Measurements from ENCODE around the gene CALM3.

CALM3 gene

DNA sequence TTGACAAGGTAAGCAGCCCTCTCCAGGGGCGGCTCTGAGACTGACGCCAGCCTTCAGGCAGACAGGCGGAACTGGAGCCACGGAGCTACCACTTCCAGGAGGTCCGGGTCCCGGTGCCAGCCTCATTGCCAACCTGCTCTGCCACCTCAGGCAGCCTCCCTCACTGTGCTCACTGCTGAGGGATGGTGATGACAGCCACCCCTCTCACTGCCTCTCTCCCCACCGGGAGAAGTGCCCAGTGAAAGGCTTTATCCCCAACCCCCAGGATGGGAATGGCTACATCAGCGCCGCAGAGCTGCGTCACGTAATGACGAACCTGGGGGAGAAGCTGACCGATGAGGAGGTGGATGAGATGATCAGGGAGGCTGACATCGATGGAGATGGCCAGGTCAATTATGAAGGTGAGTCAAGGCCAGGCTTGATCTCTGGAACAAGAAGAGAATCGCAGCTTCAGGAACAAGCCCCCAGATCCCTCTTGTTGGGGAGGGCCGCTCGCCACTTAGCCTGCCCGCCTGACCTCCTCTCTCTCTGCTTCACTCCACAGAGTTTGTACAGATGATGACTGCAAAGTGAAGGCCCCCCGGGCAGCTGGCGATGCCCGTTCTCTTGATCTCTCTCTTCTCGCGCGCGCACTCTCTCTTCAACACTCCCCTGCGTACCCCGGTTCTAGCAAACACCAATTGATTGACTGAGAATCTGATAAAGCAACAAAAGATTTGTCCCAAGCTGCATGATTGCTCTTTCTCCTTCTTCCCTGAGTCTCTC is 7.6 kb downstream of the CALM3 start:
- Histone ChIP-seq H3K4me3 (ENCODE audit: low read depth in 1 of 2, low read length in 2 of 2) (no peak overlapping the region), H3K9ac (ENCODE audit: low read length) (no peak overlapping the region), H3K27me3 (ENCODE audit: control insufficient read depth in 1 of 2, insufficient read depth in 2 of 2, low read length in 2 of 2) (no peaks in the 10 kb centered on the region), H3K4me1 (ENCODE audit: insufficient read depth, low read length) (peaks cover 23% of the 10 kb centered on the region), H3K27ac (ENCODE audit: low read depth, low read length) (no peak overlapping the region), H3K9me3 (ENCODE audit: low read length) (no peaks in the 10 kb centered on the region), H3K36me3 (ENCODE audit: insufficient read depth, low read length) (peaks cover 51% of the 10 kb centered on the region)

DNA sequence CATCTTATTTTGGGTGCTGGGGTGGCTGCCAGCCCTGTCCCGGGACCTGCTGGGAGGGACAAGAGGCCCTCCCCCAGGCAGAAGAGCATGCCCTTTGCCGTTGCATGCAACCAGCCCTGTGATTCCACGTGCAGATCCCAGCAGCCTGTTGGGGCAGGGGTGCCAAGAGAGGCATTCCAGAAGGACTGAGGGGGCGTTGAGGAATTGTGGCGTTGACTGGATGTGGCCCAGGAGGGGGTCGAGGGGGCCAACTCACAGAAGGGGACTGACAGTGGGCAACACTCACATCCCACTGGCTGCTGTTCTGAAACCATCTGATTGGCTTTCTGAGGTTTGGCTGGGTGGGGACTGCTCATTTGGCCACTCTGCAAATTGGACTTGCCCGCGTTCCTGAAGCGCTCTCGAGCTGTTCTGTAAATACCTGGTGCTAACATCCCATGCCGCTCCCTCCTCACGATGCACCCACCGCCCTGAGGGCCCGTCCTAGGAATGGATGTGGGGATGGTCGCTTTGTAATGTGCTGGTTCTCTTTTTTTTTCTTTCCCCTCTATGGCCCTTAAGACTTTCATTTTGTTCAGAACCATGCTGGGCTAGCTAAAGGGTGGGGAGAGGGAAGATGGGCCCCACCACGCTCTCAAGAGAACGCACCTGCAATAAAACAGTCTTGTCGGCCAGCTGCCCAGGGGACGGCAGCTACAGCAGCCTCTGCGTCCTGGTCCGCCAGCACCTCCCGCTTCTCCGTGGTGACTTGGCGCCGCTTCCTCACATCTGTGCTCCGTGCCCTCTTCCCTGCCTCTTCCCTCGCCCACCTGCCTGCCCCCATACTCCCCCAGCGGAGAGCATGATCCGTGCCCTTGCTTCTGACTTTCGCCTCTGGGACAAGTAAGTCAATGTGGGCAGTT is 8.6 kb downstream of the CALM3 start:
- Histone ChIP-seq H3K4me3 (ENCODE audit: low read depth in 1 of 2, low read length in 2 of 2) (no peak overlapping the region), H3K4me1 (ENCODE audit: insufficient read depth, low read length) (peaks cover 22% of the 10 kb centered on the region), H3K9ac (ENCODE audit: low read length) (no peak overlapping the region), H3K27me3 (ENCODE audit: control insufficient read depth in 1 of 2, insufficient read depth in 2 of 2, low read length in 2 of 2) (no peaks in the 10 kb centered on the region), H3K9me3 (ENCODE audit: low read length) (no peaks in the 10 kb centered on the region), H3K36me3 (ENCODE audit: insufficient read depth, low read length) (peaks cover 51% of the 10 kb centered on the region), H3K27ac (ENCODE audit: low read depth, low read length) (no peak overlapping the region)

GRCh38 chr19:46610413-46610775 is 9.3 kb downstream of the CALM3 start:
- H3K36me3 ChIP-seq (ENCODE audit: insufficient read depth, low read length): peaks cover 51% of the 10 kb centered on the region
- H3K9ac ChIP-seq (ENCODE audit: low read length): no peak overlapping the region
- H3K4me3 ChIP-seq (ENCODE audit: low read depth in 1 of 2, low read length in 2 of 2): no peak overlapping the region
- H3K27me3 ChIP-seq (ENCODE audit: control insufficient read depth in 1 of 2, insufficient read depth in 2 of 2, low read length in 2 of 2): no peaks in the 10 kb centered on the region
- H3K9me3 ChIP-seq (ENCODE audit: low read length): no peaks in the 10 kb centered on the region
- H3K4me1 ChIP-seq (ENCODE audit: insufficient read depth, low read length): peaks cover 16% of the 10 kb centered on the region
- no peak overlapping the region for H3K27ac ChIP-seq (ENCODE audit: low read depth, low read length)

- H3K36me3 ChIP-seq (ENCODE audit: insufficient read depth, low read length): peaks cover 46% of the 10 kb centered on the region
- H3K27ac ChIP-seq (ENCODE audit: low read depth, low read length): no peak overlapping the region
- H3K27me3 ChIP-seq (ENCODE audit: control insufficient read depth in 1 of 2, insufficient read depth in 2 of 2, low read length in 2 of 2): no peaks in the 10 kb centered on the region
- peaks cover 9% of the 10 kb centered on the region for H3K4me1 ChIP-seq (ENCODE audit: insufficient read depth, low read length)
- no peak overlapping the region for H3K4me3 ChIP-seq (ENCODE audit: low read depth in 1 of 2, low read length in 2 of 2)
- no peak overlapping the region for H3K9ac ChIP-seq (ENCODE audit: low read length)
- H3K9me3 ChIP-seq (ENCODE audit: low read length): no peaks in the 10 kb centered on the region
These were observed 10.0 kb downstream of the CALM3 start for GRCh38 chr19:46610851-46611770.

DNA sequence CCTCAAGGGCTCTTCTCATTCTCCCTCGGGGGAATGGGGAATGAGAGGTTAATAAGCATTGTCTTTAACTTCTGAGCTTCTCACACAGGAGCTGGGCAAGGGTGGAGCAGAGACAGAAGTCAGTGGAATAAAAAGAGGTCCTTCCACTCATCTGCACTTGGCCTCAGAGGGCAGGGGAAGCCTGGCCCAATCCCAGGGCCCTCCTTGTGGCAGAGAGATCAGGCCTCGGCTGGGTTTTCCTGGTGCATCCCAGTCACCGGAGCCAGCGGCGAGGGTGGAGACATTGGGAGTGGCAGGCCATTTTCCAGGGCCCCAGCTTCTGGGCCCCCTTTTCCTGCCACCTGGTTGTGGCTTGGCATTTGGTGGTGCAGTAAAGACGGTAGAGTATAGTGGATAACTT is 10.6 kb downstream of the CALM3 start:
- Histone ChIP-seq H3K9ac (ENCODE audit: low read length) (no peak overlapping the region), H3K4me1 (ENCODE audit: insufficient read depth, low read length) (peaks cover 13% of the 10 kb centered on the region), H3K4me3 (ENCODE audit: low read depth in 1 of 2, low read length in 2 of 2) (no peak overlapping the region), H3K9me3 (ENCODE audit: low read length) (no peaks in the 10 kb centered on the region), H3K36me3 (ENCODE audit: insufficient read depth, low read length) (peaks cover 39% of the 10 kb centered on the region), H3K27ac (ENCODE audit: low read depth, low read length) (no peak overlapping the region), H3K27me3 (ENCODE audit: control insufficient read depth in 1 of 2, insufficient read depth in 2 of 2, low read length in 2 of 2) (no peaks in the 10 kb centered on the region)

GRCh38 chr19:46613525-46613924 is 12.4 kb downstream of the CALM3 start:
- H3K4me3 ChIP-seq (ENCODE audit: low read depth in 1 of 2, low read length in 2 of 2): no peak overlapping the region
- no peak overlapping the region for H3K9ac ChIP-seq (ENCODE audit: low read length)
- peaks cover 22% of the 10 kb centered on the region for H3K36me3 ChIP-seq (ENCODE audit: insufficient read depth, low read length)
- no peaks in the 10 kb centered on the region for H3K9me3 ChIP-seq (ENCODE audit: low read length)
- no peak overlapping the region for H3K27ac ChIP-seq (ENCODE audit: low read depth, low read length)
- H3K4me1 ChIP-seq (ENCODE audit: insufficient read depth, low read length): peaks cover 21% of the 10 kb centered on the region
- H3K27me3 ChIP-seq (ENCODE audit: control insufficient read depth in 1 of 2, insufficient read depth in 2 of 2, low read length in 2 of 2): no peaks in the 10 kb centered on the region

- H3K4me1 ChIP-seq (ENCODE audit: insufficient read depth, low read length): peaks cover 27% of the 10 kb centered on the region
- no peaks in the 10 kb centered on the region for H3K9me3 ChIP-seq (ENCODE audit: low read length)
- H3K9ac ChIP-seq (ENCODE audit: low read length): no peak overlapping the region
- no peaks in the 10 kb centered on the region for H3K27me3 ChIP-seq (ENCODE audit: control insufficient read depth in 1 of 2, insufficient read depth in 2 of 2, low read length in 2 of 2)
- H3K4me3 ChIP-seq (ENCODE audit: low read depth in 1 of 2, low read length in 2 of 2): no peak overlapping the region
- H3K36me3 ChIP-seq (ENCODE audit: insufficient read depth, low read length): peaks cover 15% of the 10 kb centered on the region
- H3K27ac ChIP-seq (ENCODE audit: low read depth, low read length): no peak overlapping the region
These were observed 13.1 kb downstream of the CALM3 start for GRCh38 chr19:46614114-46614722.

DNA sequence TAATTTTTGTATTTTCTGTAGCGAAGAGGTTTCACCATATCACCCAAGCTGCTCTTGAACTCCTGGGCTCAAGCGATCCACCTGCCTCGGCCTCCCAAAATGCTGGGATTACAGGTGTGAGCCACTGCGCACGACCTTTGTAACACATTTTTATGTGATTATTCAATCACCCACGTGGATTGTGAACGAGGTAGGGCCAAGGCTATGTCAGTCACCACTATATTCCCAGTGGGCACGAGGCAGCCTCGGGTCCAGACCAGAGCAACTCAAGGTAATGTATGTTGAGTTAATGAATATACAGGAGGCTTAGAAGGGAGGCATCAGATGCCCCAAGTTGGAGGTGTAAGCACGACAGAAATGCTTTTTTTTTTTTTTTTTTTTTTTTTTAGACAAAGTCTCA is 14.8 kb downstream of the CALM3 start:
- no peaks in the 10 kb centered on the region for H3K27me3 ChIP-seq (ENCODE audit: control insufficient read depth in 1 of 2, insufficient read depth in 2 of 2, low read length in 2 of 2)
- no peak overlapping the region for H3K9ac ChIP-seq (ENCODE audit: low read length)
- no peak overlapping the region for H3K4me3 ChIP-seq (ENCODE audit: low read depth in 1 of 2, low read length in 2 of 2)
- peaks cover 42% of the 10 kb centered on the region for H3K4me1 ChIP-seq (ENCODE audit: insufficient read depth, low read length)
- H3K9me3 ChIP-seq (ENCODE audit: low read length): no peaks in the 10 kb centered on the region
- no peak overlapping the region for H3K27ac ChIP-seq (ENCODE audit: low read depth, low read length)
- H3K36me3 ChIP-seq (ENCODE audit: insufficient read depth, low read length): peaks cover 2% of the 10 kb centered on the region

DNA sequence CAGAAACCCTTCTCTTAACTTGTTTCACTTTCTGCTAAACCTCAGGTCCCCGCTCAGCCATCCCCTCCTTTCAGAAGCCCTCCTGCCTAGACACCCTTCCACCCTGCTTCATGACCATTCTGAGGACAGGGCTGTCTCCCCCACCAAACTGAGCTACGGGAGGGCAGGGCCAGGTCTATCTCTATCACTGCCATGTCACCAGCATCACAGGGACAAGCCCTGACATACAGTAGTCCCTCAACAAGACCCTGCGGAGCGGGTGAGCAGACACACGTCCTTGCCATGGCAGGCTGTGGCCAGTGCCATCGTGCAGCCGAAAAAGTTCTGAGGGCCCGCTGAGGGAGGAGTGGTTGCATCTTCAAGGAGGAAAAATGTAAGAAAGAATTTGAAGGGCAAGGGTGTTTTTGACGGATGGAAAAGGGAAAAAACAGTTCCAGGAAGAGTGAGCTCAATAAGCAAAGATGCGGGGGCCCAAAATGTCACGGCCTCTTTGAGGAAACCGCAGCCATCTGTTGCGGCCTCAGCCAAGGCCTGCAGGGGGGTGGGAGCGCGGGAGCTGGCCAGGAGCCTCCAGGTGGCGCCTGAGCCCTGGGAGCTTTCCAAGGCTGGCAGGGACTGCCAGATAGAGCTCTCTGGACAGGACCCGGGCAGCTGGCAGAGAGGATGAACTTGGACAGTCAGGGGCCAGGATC is 15.6 kb downstream of the CALM3 start:
- Histone ChIP-seq H3K9me3 (ENCODE audit: low read length) (no peaks in the 10 kb centered on the region), H3K36me3 (ENCODE audit: insufficient read depth, low read length) (no peaks in the 10 kb centered on the region), H3K4me1 (ENCODE audit: insufficient read depth, low read length) (peaks cover 51% of the 10 kb centered on the region), H3K4me3 (ENCODE audit: low read depth in 1 of 2, low read length in 2 of 2) (peak overlapping the region in 1 of 2 donors; percentile 16), H3K27me3 (ENCODE audit: control insufficient read depth in 1 of 2, insufficient read depth in 2 of 2, low read length in 2 of 2) (no peaks in the 10 kb centered on the region), H3K27ac (ENCODE audit: low read depth, low read length) (peak overlapping the region; percentile 19), H3K9ac (ENCODE audit: low read length) (no peak overlapping the region)

DNA sequence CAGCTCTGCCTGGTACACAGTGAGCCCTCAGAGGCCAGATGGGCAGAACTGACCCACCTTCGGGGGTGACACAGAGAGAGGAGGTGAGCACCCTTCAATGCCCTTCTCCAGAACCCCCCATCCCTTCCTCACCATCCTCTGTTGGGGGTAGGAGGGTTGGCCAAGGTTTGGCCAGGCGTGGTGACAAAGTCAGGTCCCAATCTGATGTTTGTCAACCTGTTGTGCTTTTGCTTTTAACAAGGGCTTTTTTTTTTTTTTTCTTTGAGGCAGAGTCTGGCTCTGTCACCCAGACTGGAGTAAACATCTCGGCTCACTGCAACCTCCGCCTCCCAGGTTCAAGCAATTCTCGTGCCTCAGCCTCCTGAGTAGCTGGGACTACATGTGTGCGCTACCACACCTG is 16.5 kb downstream of the CALM3 start:
- Histone ChIP-seq H3K27me3 (ENCODE audit: control insufficient read depth in 1 of 2, insufficient read depth in 2 of 2, low read length in 2 of 2) (no peaks in the 10 kb centered on the region), H3K4me1 (ENCODE audit: insufficient read depth, low read length) (peaks cover 52% of the 10 kb centered on the region), H3K4me3 (ENCODE audit: low read depth in 1 of 2, low read length in 2 of 2) (no peak overlapping the region), H3K9me3 (ENCODE audit: low read length) (no peaks in the 10 kb centered on the region), H3K9ac (ENCODE audit: low read length) (no peak overlapping the region), H3K27ac (ENCODE audit: low read depth, low read length) (no peak overlapping the region), H3K36me3 (ENCODE audit: insufficient read depth, low read length) (no peaks in the 10 kb centered on the region)
